SH-SY5Y (cell line): ENCODE results near the gene TRIM28.

Experiments used
- GATA2 ChIP-seq: IDR thresholded peaks from 2 replicates; pipeline ENCODE4 v1.6.1; 2011; ENCODE audit warnings: mild to moderate bottlenecking, low read depth, low read length
- GATA3 ChIP-seq: IDR thresholded peaks from 2 replicates; pipeline ENCODE4 v1.6.1; 2011; ENCODE audit warnings: low read depth, mild to moderate bottlenecking, low read length, moderate library complexity

The TRIM28 gene

GRCh38 chr19:58516246-58516836 lies 27.5 kb upstream of the TRIM28 start:
- no peak for TF ChIP-seq GATA3
- TF ChIP-seq GATA2, result no peak

- TF ChIP-seq GATA3 (no peak), GATA2 (no peak)
Observed at GRCh38 chr19:58516964-58517833, 26.7 kb upstream of the TRIM28 start.

- TF ChIP-seq GATA2, result no peak
- no peak for TF ChIP-seq GATA3
Observed at GRCh38 chr19:58518256-58519086, 25.4 kb upstream of the TRIM28 start.

GRCh38 chr19:58519087-58519354 lies 24.8 kb upstream of the TRIM28 start:
- TF ChIP-seq GATA2, result no peak
- TF ChIP-seq GATA3, result no peak

- no peak for TF ChIP-seq GATA3
- TF ChIP-seq GATA2, result no peak
Observed at GRCh38 chr19:58519355-58520256, 24.3 kb upstream of the TRIM28 start, which contains the start of gene ZBTB45. ZBTB45 (minus strand) TSS chr19:58519810; CDS start chr19:58517673, 2,137 bp downstream.

- TF ChIP-seq GATA3 (no peak), GATA2 (no peak)
Observed at GRCh38 chr19:58520257-58520599, 23.6 kb upstream of the TRIM28 start.

GRCh38 chr19:58521651-58522050 lies 22.2 kb upstream of the TRIM28 start:
- TF ChIP-seq GATA3, result no peak
- TF ChIP-seq GATA2, result no peak

GRCh38 chr19:58522709-58523108 lies 21.2 kb upstream of the TRIM28 start:
- no peak for TF ChIP-seq GATA2
- no peak for TF ChIP-seq GATA3

GRCh38 chr19:58529405-58529804 lies 14.5 kb upstream of the TRIM28 start:
- TF ChIP-seq GATA2 (no peak), GATA3 (no peak)

- TF ChIP-seq GATA2 (no peak), GATA3 (no peak)
Observed at GRCh38 chr19:58531034-58531840, 12.6 kb upstream of the TRIM28 start.

GRCh38 chr19:58535857-58536256 lies 8.0 kb upstream of the TRIM28 start:
- no peak for TF ChIP-seq GATA3

GRCh38 chr19:58536852-58537798 lies 6.7 kb upstream of the TRIM28 start:
- TF ChIP-seq GATA2 (no peak), GATA3 (no peak)
